ENCODE measurements around the gene INTS12. TPM values are rescaled to one million over a fixed set of nuclear protein-coding genes. Genes with fewer than 3 reads are reported as not detected.

Gene INTS12
- total RNA-seq, 2 experiments from 2014 or later = 17.8 to 19.9 TPM

DNA sequence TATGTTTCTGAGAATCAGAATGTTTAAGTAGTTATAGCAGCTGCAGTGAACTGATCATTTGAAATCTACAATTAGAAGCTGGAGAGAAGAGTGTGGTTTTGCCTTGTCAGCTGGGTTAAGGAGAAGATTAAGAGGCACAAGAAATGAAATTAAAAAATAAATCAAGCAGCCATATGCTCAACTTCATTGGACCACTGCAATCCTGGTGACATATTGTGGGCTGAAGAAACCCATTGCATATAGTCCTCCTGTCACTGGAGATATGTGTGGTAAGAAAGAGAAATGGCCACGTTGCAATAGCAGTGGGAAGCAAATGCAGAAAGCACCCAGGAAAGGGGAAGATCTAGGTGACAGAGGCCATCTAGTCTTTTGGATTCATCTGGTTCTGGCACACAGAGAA is 63.0 kb downstream of the INTS12 start:
- peaks cover 52% of the 10 kb centered on the region for H3K27me3 Mint-ChIP-seq
- ATAC-seq (ENCODE audit: poor library complexity) (no peak), DNase-seq (no peak)
- H3K4me1 Mint-ChIP-seq (ENCODE audit: low read depth) = no peaks in the 10 kb centered on the region
- H3K36me3 ChIP-seq (ENCODE audit: insufficient read depth, low read length) = no peaks in the 10 kb centered on the region
- intact Hi-C loops (cut with DNase I, micrococcal nuclease) = no loop called here
- ChIA-PET POLR2A (no interaction called here), CTCF (no interaction called here)
- H3K9me3 Mint-ChIP-seq = no peaks in the 10 kb centered on the region
- no peak overlapping the region for H3K4me3 Mint-ChIP-seq
- no peak overlapping the region for H3K27ac ChIP-seq (ENCODE audit: low read depth in 1 of 2, low read length in 2 of 2)
- H3K27ac Mint-ChIP-seq = no peak overlapping the region
- H3K4me3 ChIP-seq (ENCODE audit: low read length) = no peak overlapping the region
- no peak for TF ChIP-seq CTCF (IDR thresholded peaks at IDR 0.05)
- H3K27me3 ChIP-seq (ENCODE audit: control insufficient read depth in 1 of 2, insufficient read depth in 2 of 2, low read length in 2 of 2) = peaks cover 4 to 9% of the 10 kb centered on the region in 2 experiments
- no peaks in the 10 kb centered on the region for H3K36me3 Mint-ChIP-seq (ENCODE audit: low read depth)
- no peaks in the 10 kb centered on the region for H3K9me3 ChIP-seq (ENCODE audit: control insufficient read depth in 1 of 2, insufficient read depth in 1 of 2, low read length in 2 of 2)
- H3K4me1 ChIP-seq (ENCODE audit: insufficient read depth, low read length) = no peaks in the 10 kb centered on the region

GRCh38 chr4:105644257-105644656 is 64.2 kb downstream of the INTS12 start:
- no peak for TF ChIP-seq CTCF (IDR thresholded peaks at IDR 0.05)
- no peak overlapping the region for H3K4me3 Mint-ChIP-seq
- POLR2A ChIA-PET = no interaction called here

DNA sequence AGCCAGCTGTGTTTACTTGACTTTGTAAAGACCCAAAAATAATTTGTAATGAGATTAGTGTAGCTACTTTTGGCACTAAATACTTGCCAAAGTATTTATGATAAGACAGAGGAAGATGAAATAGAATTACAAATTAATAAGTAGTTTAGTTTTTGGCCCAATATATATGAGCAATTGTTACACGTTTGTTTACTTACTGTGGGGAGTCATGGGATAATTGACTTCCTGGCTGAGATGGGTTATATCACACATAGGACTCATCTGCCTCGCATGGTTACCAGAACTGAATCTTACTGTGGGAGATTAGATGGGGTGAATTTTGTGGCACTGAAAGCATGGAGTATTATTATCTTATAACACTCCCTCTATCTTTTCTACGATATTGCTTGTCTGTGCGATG is 66.6 kb downstream of the INTS12 start:
- H3K4me3 ChIP-seq (ENCODE audit: low read length) = no peak overlapping the region
- H3K9me3 ChIP-seq (ENCODE audit: control insufficient read depth in 1 of 2, insufficient read depth in 1 of 2, low read length in 2 of 2) = no peaks in the 10 kb centered on the region
- no peaks in the 10 kb centered on the region for H3K27me3 ChIP-seq (ENCODE audit: control insufficient read depth in 1 of 2, insufficient read depth in 2 of 2, low read length in 2 of 2)
- no peak for TF ChIP-seq CTCF (IDR thresholded peaks at IDR 0.05)
- H3K27ac ChIP-seq (ENCODE audit: low read depth in 1 of 2, low read length in 2 of 2) = no peak overlapping the region
- peaks cover 4% of the 10 kb centered on the region for H3K4me1 Mint-ChIP-seq (ENCODE audit: low read depth)
- ChIA-PET CTCF (no interaction called here), POLR2A (no interaction called here)
- peaks cover 27% of the 10 kb centered on the region for H3K27me3 Mint-ChIP-seq
- no peaks in the 10 kb centered on the region for H3K36me3 ChIP-seq (ENCODE audit: insufficient read depth, low read length)
- H3K27ac Mint-ChIP-seq = no peak overlapping the region
- no peaks in the 10 kb centered on the region for H3K4me1 ChIP-seq (ENCODE audit: insufficient read depth, low read length)
- no peaks in the 10 kb centered on the region for H3K9me3 Mint-ChIP-seq
- DNase-seq (no peak), ATAC-seq (ENCODE audit: poor library complexity) (no peak)
- no peaks in the 10 kb centered on the region for H3K36me3 Mint-ChIP-seq (ENCODE audit: low read depth)
- intact Hi-C loops (cut with DNase I, micrococcal nuclease) = no loop called here
- H3K4me3 Mint-ChIP-seq = no peak overlapping the region

More at GRCh38 chr4:105644257-105644656, 64.2 kb downstream of the INTS12 start:
- no peaks in the 10 kb centered on the region for H3K9me3 ChIP-seq (ENCODE audit: control insufficient read depth in 1 of 2, insufficient read depth in 1 of 2, low read length in 2 of 2)
- Mint-ChIP-seq H3K4me1 (ENCODE audit: low read depth) (no peaks in the 10 kb centered on the region), H3K36me3 (ENCODE audit: low read depth) (no peaks in the 10 kb centered on the region), H3K27me3 (peaks cover 46% of the 10 kb centered on the region), H3K27ac (no peak overlapping the region), H3K9me3 (no peaks in the 10 kb centered on the region)
- CTCF ChIA-PET = no interaction called here
- no peak overlapping the region for H3K4me3 ChIP-seq (ENCODE audit: low read length)
- H3K27me3 ChIP-seq (ENCODE audit: control insufficient read depth in 1 of 2, insufficient read depth in 2 of 2, low read length in 2 of 2) = peaks cover 0 to 9% of the 10 kb centered on the region in 2 experiments
- no peaks in the 10 kb centered on the region for H3K36me3 ChIP-seq (ENCODE audit: insufficient read depth, low read length)
- ATAC-seq (ENCODE audit: poor library complexity) (no peak), DNase-seq (no peak)
- intact Hi-C loops (cut with DNase I, micrococcal nuclease) = no loop called here
- H3K4me1 ChIP-seq (ENCODE audit: insufficient read depth, low read length) = no peaks in the 10 kb centered on the region
- H3K27ac ChIP-seq (ENCODE audit: low read depth in 1 of 2, low read length in 2 of 2) = no peak overlapping the region
